22Rv1 (cell line): Measurements from ENCODE around the gene ABCB6.

Source experiments
- H3K27ac ChIP-seq: fragments of 450-650 bp; 2 replicates; pipeline ENCODE4 v1.5.1; 2017
- ZFX ChIP-seq: fragments of 450-650 bp; IDR thresholded peaks from 2 replicates; pipeline ENCODE4 v1.6.1; 2017; ENCODE audit warnings: antibody characterized with exemption, borderline replicate concordance
- TF ChIP-seq, protein P1 (sequence below): fragments of 450-650 bp; IDR thresholded peaks from 2 replicates; pipeline ENCODE4 v1.5.1; 2017; ENCODE audit warnings: mild to moderate bottlenecking

The ABCB6 gene

DNA sequence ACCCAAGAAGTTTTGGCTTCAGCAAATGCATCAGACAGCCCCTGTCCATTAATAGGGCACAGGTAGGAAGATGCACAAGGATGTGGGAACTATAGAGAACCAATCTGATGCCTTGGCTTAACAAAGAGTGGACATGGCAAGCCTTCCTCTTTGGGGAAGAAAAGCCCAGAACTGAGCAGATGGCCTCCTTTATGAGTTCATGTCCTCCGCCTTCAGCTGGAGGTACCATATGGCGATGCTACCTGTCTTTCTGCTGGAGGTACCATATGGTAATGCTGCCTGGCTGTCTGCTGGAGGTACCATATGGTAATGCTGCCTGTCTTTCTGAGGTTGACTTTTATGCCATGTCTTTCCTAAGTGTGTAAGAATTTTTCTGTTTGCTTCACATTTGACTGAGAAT is 34.6 kb downstream of the ABCB6 start:
- no peak overlapping the region for H3K27ac ChIP-seq
- TF ChIP-seq, protein P1, sequence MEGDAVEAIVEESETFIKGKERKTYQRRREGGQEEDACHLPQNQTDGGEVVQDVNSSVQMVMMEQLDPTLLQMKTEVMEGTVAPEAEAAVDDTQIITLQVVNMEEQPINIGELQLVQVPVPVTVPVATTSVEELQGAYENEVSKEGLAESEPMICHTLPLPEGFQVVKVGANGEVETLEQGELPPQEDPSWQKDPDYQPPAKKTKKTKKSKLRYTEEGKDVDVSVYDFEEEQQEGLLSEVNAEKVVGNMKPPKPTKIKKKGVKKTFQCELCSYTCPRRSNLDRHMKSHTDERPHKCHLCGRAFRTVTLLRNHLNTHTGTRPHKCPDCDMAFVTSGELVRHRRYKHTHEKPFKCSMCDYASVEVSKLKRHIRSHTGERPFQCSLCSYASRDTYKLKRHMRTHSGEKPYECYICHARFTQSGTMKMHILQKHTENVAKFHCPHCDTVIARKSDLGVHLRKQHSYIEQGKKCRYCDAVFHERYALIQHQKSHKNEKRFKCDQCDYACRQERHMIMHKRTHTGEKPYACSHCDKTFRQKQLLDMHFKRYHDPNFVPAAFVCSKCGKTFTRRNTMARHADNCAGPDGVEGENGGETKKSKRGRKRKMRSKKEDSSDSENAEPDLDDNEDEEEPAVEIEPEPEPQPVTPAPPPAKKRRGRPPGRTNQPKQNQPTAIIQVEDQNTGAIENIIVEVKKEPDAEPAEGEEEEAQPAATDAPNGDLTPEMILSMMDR, result no peak
- TF ChIP-seq ZFX, result no peak

DNA sequence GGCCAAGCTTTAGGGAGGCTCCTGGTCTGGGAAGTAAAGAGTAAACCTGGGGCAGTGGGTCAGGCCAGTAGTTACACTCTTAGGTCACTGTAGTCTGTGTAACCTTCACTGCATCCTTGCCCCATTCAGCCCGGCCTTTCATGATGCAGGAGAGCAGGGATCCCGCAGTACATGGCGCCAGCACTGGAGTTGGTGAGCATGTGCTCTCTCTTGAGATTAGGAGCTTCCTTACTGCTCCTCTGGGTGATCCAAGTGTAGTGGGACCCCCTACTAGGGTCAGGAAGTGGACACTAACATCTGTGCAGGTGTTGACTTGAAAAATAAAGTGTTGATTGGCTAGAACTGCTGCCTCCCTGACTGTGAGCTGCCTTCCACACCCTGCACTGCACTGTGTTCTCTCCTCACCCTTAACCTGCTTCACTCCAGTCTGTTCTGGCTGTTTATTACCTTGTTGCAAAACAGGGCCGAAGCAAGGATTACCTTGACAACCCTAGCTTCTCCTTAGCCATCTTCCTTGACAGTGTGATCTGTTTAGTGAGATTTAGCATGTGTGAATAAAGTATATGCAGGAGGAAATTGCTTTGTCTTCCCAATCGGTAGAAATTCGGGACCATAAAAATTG is 35.5 kb downstream of the ABCB6 start:
- no peak overlapping the region for H3K27ac ChIP-seq
- TF ChIP-seq ZFX, result no peak
- TF ChIP-seq, protein P1, result no peak

GRCh38 chr2:219182331-219183150 is 36.2 kb downstream of the ABCB6 start:
- no peak overlapping the region for H3K27ac ChIP-seq
- no peak for TF ChIP-seq ZFX
- TF ChIP-seq, protein P1, result no peak

DNA sequence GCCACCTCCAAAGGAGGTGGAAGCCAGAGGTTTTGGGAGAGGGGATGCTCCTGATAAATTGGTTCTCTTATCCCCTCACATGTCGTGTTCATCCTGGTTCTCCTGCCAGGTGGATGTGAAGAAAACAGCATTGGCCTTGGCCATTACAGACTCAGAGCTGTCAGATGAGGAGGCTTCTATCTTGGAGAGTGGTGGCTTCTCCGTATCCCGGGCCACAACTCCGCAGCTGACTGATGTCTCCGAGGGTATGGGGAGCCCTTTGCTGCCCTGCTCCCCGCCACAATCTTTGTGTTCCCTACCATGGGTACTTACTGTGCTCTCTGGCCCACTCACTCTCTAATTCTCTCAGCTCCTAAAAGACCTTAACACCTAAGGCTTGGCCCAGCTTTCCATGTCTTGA is 37.2 kb downstream of the ABCB6 start:
- no peak for TF ChIP-seq ZFX
- TF ChIP-seq, protein P1, result no peak
- H3K27ac ChIP-seq, result no peak overlapping the region

- no peak overlapping the region for H3K27ac ChIP-seq
- TF ChIP-seq, protein P1, result no peak
- TF ChIP-seq ZFX, result no peak
Observed at GRCh38 chr2:219180961-219181360, 37.8 kb downstream of the ABCB6 start.

DNA sequence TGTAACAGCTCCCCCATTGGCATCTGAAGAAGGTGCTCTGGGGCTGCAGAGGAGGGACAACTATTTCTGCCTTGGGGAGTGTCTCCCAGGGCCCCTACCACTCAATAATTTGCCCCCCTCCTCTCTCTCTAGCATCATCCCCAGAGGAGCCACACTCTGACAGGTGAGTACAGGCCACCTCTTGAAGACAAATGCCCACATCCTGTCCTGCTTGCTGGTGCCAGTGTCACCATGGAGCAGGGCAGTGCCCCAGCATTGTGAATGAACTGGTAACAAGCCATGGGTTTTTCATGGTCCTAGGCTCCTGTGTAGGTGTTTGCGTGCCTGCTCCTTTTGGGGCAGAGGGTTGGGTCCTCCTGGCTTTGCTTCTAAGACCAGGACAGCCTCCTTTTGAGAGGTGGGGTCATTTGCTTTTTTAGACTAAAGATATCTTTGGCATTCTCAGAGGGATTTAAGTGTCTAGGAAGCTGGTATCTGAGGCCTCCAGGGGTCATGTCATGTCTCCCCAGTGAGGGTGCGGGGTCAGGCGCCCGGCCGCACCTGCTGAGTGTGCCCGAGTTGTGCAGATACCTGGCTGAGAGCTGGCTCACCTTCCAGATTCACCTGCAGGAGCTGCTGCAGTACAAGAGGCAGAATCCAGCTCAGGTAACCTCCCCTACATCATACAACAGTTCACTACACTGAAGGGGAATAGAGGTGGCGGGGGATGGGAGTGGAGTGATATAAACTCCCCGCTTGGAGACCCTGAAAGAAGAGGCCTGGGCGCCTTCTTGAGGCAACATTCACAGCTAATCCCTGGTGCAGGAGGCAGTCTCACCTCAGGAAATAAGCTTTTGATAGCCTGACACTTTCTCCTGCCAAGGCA is 38.9 kb downstream of the ABCB6 start:
- H3K27ac ChIP-seq, result no peak overlapping the region
- TF ChIP-seq, protein P1, result no peak
- no peak for TF ChIP-seq ZFX
